NK-92 treated with Interleukin-12 subunit alpha and Interleukin-12 subunit beta, amount 100 ng/mL, for 24 hours (cell line): ENCODE results near the gene ARL14EPL.
A peak's percentile ranks its signal among the peaks of the same experiment; 100 is the strongest.
"Not testable (repeated sequence)": the region's sequence is repeated elsewhere in the genome, so short reads cannot be mapped to it uniquely, and the experiment has no call there.

Experiments
- DNase-seq: peaks from one replicate; lab custom pipeline; 2025; lab: John Stamatoyannopoulos, UW

Gene ARL14EPL

GRCh38 chr5:116046823-116047222 lies 14.6 kb downstream of the ARL14EPL start:
- DNase-seq, result no peak

DNA sequence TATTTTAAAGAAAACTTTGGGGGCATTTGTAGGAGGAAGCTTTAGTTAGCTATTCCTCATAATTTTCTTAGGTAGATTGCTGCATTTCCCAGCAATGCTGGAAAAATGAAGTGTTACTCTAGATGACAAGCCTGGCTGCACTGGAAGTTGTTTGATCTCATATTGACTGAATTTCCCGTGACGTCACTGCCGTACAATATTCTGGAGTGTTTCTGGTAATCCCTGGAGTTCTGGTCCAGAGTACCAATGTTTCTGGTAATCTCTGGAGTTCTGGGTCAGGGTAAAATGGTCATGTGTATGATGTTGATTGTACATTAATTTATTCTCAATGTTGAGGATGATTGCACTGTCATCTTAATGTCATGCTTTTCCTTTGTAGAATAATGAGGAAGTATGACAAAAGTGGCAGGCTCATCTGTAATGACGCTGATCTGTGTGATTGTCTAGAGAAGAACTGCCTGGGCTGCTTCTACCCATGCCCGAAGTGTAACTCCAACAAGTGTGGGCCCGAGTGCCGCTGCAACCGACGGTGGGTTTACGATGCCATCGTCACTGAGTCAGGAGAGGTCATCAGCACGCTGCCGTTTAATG lies 26.2 kb downstream of the ARL14EPL start:
- no peak for DNase-seq

GRCh38 chr5:116062352-116062751 lies 30.1 kb downstream of the ARL14EPL start:
- no peak for DNase-seq

DNA sequence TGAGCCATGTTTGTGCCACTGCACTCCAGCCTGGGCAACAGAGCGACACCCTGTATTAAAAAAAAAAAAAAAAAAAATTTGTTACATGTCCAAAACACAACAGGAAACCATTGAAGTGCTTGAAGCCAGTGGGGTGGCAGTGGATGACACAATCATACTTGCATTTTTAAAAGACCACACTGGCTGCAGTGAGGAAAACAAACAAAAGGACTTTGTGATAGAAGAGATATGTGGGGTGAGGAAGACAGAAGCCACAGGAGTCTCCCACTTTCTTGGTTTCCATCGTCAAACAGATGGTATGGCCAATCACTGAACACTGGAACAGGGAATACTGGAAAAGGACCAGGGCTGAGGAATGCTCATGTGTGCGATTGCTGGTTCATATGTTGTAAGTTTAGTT lies 31.7 kb downstream of the ARL14EPL start:
- DNase-seq, result no peak

GRCh38 chr5:116068028-116068632 lies 35.9 kb downstream of the ARL14EPL start:
- DNase-seq, result peak; percentile 6

GRCh38 chr5:116071211-116071610 lies 38.9 kb downstream of the ARL14EPL start:
- DNase-seq, result no peak

GRCh38 chr5:116075191-116075831 lies 43.0 kb downstream of the ARL14EPL start:
- no peak for DNase-seq

- no peak for DNase-seq
Measured at GRCh38 chr5:116076496-116076895, 44.2 kb downstream of the ARL14EPL start.

DNA sequence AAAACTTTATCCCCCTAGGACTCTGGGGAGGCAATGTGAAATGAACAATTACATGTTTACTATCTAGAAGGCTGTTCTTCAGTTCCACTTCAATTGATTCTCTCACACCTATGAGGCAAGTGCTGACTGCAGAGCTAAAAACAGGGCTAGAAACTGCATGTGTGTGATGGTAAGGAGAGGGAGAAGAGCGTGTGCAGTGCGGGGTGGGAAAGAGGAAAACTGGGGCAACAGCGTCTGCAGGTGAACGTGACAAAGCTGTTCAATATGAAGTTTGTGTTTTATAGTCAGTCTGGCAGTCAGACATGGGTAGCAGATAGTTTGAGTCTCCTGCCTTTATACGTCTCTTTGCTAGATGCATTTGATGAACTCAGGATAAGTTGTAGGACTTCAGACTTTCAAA lies 45.9 kb downstream of the ARL14EPL start:
- no peak for DNase-seq

GRCh38 chr5:116084287-116084691 lies 52.0 kb downstream of the ARL14EPL start:
- no peak for DNase-seq

DNA sequence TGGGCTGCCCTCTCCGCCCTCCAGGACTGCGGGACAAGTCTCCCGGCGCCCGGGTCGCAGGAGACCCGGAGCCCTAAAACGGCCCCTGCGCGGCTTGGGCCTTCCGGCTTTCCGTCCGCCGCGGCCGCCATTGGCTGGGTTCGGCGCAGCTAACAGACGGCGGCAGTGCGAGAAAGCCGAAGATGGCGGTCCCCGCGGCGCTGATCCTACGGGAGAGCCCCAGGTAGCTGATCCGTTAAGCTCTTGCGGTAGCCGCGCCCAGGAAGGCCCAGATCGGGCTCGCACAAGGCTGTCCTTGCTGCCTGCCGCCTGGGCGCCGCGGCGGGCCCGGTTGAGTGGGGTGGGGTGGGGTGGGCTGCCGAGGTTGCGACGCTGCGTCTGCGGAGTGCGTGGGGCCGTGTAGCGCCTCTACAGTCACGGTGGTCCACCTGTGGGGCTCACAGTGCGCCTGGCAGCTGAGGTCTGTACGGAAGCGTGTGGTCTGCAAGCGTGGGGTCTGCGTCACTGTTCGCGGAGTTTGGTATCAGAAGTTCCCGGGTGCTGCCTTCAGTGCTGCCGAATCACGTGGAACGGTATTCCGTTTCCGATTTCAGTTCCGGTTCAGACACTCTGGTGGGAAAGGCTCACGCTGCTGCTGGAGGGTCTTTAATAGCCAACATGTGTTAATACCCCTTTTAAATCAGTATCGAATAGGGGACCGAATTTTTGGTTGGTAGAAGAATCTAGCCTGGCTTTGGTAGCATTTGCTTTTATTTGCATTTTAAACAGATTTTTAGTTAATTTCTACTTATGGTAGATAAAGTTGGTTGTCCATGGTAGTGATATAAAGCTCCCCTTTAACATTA lies 52.8 kb downstream of the ARL14EPL start, which contains the start of gene COMMD10:
Gene COMMD10, plus strand, starts transcription at position 155 of the 845 bp plus-strand sequence.
- DNase-seq, result peak; percentile 76

- DNase-seq, result not testable (repeated sequence)
Measured at GRCh38 chr5:116086309-116086708, 54.0 kb downstream of the ARL14EPL start.

- no peak for DNase-seq
Measured at GRCh38 chr5:116088062-116088461, 55.8 kb downstream of the ARL14EPL start.

- no peak for DNase-seq
Measured at GRCh38 chr5:116090302-116090701, 58.0 kb downstream of the ARL14EPL start.

DNA sequence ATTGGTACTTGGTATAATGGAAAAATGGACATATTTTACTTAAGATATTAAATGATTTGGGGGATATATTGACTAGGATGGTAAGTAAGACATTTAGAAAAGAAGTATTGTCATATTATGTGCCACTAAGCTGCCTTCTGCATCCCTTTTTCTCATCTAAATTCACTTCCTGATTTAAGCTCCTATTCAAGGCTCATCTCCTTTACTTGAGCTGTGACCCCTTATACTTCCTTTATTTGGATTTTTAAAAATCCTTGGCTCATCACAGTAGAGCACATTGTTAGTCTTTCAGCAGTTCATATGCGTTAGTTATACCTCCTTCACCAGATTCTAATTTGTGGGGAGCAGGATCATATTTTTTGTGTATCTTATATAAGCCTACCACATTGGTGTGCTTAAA lies 59.1 kb downstream of the ARL14EPL start:
- no peak for DNase-seq

DNA sequence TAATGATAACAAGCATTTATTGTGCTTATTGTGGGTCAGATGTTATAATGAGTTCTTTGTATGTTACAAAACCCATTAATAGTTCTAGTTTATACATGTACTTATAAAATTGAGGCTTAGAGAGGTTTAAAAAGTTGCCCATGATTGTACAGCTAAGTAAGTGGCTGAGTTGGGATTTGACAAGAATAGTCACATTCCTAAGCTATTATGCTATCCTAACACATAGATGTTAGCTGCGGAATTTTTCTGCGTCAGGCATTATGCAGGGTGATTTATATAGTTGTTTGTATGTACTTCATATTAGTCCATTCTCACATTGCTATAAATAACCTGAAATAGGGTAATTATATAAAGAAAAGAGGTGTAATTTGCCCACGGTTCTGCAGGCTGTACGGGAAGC lies 65.0 kb downstream of the ARL14EPL start:
- no peak for DNase-seq

GRCh38 chr5:116098998-116099397 lies 66.7 kb downstream of the ARL14EPL start:
- DNase-seq, result no peak

DNA sequence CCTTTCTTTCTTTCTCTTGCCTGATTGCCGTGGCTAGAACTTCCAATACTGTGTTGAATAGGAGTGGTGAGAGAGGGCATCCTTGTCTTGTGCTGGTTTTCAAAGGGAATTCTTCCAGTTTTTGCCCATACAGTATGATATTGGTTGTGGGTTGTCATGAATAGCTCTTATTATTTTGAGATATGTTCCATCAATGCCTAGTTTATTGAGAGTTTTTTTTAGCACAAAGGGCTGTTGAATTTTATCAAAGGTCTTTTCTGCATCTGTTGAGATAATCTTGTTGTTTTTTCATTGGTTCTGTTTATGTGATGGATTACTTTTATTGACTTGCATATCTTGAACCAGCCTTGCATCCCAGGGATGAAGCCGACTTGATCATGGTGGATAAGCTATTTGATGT lies 72.7 kb downstream of the ARL14EPL start:
- DNase-seq, result not testable (repeated sequence)
